Peyer's patch (tissue), 4 donors: Measurements from ENCODE around the gene ATP9B.

ENCODE experiments used
- POLR2A ChIP-seq, 2 donors: fragments of 450-650 bp; IDR thresholded peaks; one replicate each; pipeline ENCODE4 v1.5.1; 2017; ENCODE audit warnings: antibody characterized with exemption in 2 of 2, mild to moderate bottlenecking in 2 of 2, moderate library complexity in 2 of 2
- TF ChIP-seq, protein P1 (sequence below), 6 experiments: fragments of 450-650 bp in 4 of 6; fragments of 200-600 bp in 2 of 6; sonication (generic) in 1 of 6; IDR thresholded peaks; one replicate each; pipeline ENCODE4 v1.5.1; 2017 to 2019; ENCODE audit warnings: antibody characterized with exemption in 6 of 6, mild to moderate bottlenecking in 3 of 6, moderate library complexity in 1 of 6

DNA sequence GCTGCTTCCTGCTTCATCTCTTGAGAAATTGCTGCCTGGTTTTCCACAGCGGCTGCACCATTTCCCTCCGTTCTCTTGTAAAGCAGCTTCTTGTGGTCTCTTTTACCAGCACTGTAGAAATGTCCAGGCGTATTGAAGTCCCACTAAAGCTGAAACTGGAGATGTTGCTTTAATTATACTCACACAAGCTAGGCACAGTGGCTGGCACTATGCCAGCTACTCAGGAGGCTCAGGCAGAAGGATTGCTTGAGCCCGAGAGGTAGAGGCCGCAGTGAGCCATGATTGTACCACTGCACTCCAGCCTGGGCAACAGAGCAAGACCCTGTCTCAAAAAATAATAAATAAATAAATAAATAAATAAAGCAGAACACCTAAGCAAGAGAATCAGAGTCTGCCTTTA is 19.2 kb upstream of the ATP9B start:
- TF ChIP-seq, protein P1, sequence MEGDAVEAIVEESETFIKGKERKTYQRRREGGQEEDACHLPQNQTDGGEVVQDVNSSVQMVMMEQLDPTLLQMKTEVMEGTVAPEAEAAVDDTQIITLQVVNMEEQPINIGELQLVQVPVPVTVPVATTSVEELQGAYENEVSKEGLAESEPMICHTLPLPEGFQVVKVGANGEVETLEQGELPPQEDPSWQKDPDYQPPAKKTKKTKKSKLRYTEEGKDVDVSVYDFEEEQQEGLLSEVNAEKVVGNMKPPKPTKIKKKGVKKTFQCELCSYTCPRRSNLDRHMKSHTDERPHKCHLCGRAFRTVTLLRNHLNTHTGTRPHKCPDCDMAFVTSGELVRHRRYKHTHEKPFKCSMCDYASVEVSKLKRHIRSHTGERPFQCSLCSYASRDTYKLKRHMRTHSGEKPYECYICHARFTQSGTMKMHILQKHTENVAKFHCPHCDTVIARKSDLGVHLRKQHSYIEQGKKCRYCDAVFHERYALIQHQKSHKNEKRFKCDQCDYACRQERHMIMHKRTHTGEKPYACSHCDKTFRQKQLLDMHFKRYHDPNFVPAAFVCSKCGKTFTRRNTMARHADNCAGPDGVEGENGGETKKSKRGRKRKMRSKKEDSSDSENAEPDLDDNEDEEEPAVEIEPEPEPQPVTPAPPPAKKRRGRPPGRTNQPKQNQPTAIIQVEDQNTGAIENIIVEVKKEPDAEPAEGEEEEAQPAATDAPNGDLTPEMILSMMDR (IDR thresholded peaks at IDR 0.05) = no peak
- no peak for TF ChIP-seq POLR2A (IDR thresholded peaks at IDR 0.05)
